ENCODE measurements around the gene FGF22.

DNA sequence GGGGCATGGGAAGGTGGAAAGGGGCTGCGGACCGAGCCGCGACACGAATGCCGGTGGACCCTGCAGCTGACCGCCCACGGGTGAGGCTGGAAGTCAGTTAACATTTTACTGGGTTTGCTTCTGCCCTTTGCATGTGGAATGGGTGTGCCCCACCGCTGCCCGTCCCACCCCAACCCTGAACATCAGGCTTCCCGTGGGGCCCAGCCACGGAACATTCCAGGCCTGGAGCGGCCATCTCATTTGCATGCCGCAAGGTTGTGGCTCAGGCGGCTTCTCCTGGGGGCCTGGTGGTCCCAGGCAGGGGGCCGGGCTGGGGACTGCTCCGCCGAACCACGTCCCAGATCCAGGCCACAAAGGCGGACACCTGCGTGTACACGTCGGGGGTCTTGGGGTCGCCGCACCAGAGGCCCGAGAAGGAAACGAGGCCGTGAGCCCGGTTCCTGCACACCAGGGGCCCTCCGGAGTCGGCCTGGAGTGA is 45.8 kb downstream of the FGF22 start:
- TF ChIP-seq POLR2AphosphoS5 (IDR thresholded peaks at IDR 0.05; ENCODE audit: low read depth, low read length) = no peak
- no peak for TF ChIP-seq TAF1 (IDR thresholded peaks at IDR 0.05; ENCODE audit: low read depth, low read length)
- no peak for TF ChIP-seq POLR2A (IDR thresholded peaks at IDR 0.05; ENCODE audit: low read depth, low read length)
- TF ChIP-seq PAX5 (IDR thresholded peaks at IDR 0.05; ENCODE audit: insufficient read depth, low read length, severe bottlenecking) = no peak
- no peak for TF ChIP-seq POU2F2 (IDR thresholded peaks at IDR 0.05; ENCODE audit: low read depth, low read length)
- TF ChIP-seq SPI1 (IDR thresholded peaks at IDR 0.05; ENCODE audit: low read depth, low read length) = no peak

All from GM12891 (cell line).